ENCODE measurements around the gene SUGCT.

GRCh38 chr7:40498924-40499510 is 364.2 kb downstream of the SUGCT start:
- TF ChIP-seq SPI1 (IDR thresholded peaks at IDR 0.05; ENCODE audit: borderline replicate concordance, low read depth): no peak
- no peak for TF ChIP-seq CTCF (IDR thresholded peaks at IDR 0.05; ENCODE audit: insufficient read depth, low read length)
- TF ChIP-seq REST (IDR thresholded peaks at IDR 0.05; ENCODE audit: insufficient replicate concordance, low read depth): no peak
- TF ChIP-seq GABPA (IDR thresholded peaks at IDR 0.05; ENCODE audit: low read depth): no peak
- no peak for TF ChIP-seq POLR2AphosphoS5 (IDR thresholded peaks at IDR 0.05; ENCODE audit: low read depth)
